Measurements from ENCODE around the gene ZC3H7B. TPM values are rescaled to one million over a fixed set of nuclear protein-coding genes. Genes with fewer than 3 reads are reported as not detected.

The ZC3H7B gene
- total RNA-seq, 4 donors from 2014 or later, result 14.4 to 52.6 (median 21.1) TPM

- TF ChIP-seq CTCF (IDR thresholded peaks at IDR 0.05; ENCODE audit: low read depth), result no peak
These were observed 82.8 kb downstream of the ZC3H7B start for GRCh38 chr22:41384128-41384527.

- TF ChIP-seq CTCF (IDR thresholded peaks at IDR 0.05; ENCODE audit: low read depth), result no peak
These were observed 86.0 kb downstream of the ZC3H7B start for GRCh38 chr22:41387341-41387740.

GRCh38 chr22:41394012-41394356, 92.7 kb downstream of the ZC3H7B start:
- no peak for TF ChIP-seq CTCF (IDR thresholded peaks at IDR 0.05; ENCODE audit: low read depth)

- TF ChIP-seq CTCF (IDR thresholded peaks at IDR 0.05; ENCODE audit: low read depth), result no peak
These were observed 94.4 kb downstream of the ZC3H7B start for GRCh38 chr22:41395531-41396240.

- no peak for TF ChIP-seq CTCF (IDR thresholded peaks at IDR 0.05; ENCODE audit: low read depth)
These were observed 96.0 kb downstream of the ZC3H7B start for GRCh38 chr22:41397143-41397811.

GRCh38 chr22:41398921-41399320, 97.6 kb downstream of the ZC3H7B start:
- no peak for TF ChIP-seq CTCF (IDR thresholded peaks at IDR 0.05; ENCODE audit: low read depth)

- no peak for TF ChIP-seq CTCF (IDR thresholded peaks at IDR 0.05; ENCODE audit: low read depth)
These were observed 100.7 kb downstream of the ZC3H7B start for GRCh38 chr22:41401781-41402648.

Data from subcutaneous adipose tissue (tissue), 4 donors.